Frontal cortex (tissue), 4 donors: ENCODE results near the gene SMIM38. TPM values are rescaled to one million over a fixed set of nuclear protein-coding genes. Genes with fewer than 3 reads are reported as not detected.

Experiments
- DNase-seq, 2 donors: peaks; one replicate each; pipeline ENCODE4 v3.0.0; 2012; ENCODE audit warnings: low spot score in 2 of 2
- FAIRE-seq: peaks from 2 replicates; lab custom pipeline; 2012; peaks lifted over from hg19 to GRCh38; lab: Jason Lieb, UNC
- total RNA-seq: library from RNA; depleted of rRNA; stranded (reverse); fragments of >200 nt; gene quantifications from one replicate; pipeline ENCODE4 v1.2.3, GENCODE V29; 2014
- donor health status: control.
- donor health status: control.
- donor health status: control.

SMIM38 gene
- total RNA-seq = 0.41 TPM

DNA sequence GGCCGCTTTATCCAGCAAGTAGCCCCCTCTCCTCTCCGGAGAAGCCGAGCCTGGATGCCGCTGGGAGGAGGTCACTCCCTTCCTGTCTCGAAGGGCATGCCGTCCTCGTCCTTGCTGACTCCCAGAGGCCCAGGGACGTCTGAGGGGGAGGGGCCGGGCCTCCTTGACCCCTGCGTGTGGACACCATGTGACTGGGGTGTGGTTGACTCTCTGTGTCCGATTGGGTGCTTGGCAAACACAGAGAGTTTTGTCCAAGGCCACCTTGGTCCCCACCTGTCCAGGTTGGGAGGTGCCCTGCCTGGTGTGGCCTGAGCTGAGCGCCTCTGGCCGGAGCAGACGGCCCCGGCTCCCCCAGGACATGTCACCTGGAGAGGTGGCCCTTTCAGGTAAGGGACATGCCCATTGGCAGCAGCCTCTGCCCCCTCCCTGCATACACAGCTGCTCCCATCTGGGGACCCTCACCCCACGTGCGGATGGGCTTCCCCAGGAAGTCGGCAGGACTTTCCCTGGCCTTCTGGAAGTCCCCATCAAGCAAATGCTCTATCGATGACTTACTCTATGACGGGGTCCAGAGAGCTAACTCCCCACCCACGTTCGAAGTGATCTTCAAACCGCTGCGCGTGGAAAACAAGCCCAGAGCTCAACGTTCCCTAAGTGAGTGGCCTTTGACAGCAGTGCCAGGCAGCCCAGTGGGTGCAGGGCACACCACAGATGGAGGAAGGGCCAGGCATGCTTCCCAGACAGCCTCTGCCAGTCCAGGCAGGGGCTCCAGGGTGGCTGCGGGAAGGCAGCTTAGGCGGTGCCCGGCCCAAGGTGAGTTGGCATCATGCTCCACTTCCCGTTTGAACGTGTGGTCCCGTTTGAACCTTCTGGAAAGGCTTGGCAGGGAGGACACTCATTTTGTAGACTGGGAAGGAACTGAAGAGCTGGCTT is at the start of gene SMIM38:
TSS of gene SMIM38 (plus strand) at position 634 of the 933 bp plus-strand sequence. CDS start 1,912 bp downstream, outside the sequence.
- no peak for FAIRE-seq
- DNase-seq = peak in 1 of 2 donors; percentile 41

GRCh38 chr11:69106031-69106811 is 49.5 kb upstream of the SMIM38 start:
- FAIRE-seq (no peak), DNase-seq (no peak)

DNA sequence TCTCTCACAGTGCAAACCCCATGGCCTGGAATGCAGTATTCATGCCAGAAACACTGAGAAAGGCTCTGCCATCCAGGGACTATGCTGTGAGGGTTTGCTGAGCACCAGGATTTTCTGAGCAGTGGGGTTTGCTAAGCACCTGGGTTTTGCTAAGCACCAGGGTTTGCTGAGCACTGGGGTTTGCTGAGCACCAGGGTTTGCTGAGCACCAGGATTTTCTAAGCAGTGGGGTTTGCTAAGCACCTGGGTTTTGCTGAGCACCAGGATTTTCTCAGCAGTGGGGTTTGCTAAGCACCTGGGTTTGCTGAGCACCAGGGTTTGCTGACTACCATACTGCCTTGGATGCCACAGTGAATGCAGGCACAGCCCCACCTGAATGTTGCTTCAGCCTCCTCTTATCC is 48.3 kb upstream of the SMIM38 start:
- no peak for FAIRE-seq
- DNase-seq = no peak

DNA sequence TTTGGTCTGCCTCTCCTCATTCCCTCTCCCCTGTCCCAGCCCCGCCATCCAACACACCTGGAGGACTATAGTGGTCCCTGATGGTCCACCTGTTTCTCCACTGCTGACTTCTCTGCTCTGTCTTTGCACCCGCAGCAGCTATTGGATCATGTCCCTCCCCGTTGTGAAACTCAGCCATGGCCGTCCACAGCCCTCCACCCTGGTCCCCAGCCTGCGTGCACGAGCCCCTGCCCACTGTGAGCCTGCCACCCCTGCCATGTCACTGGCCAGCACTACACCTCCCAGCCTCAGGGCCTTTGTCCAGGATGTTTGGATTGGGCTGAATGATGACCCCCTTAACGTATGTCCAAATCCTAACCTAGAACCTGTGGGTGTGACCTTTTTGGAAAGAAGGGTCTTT is 47.7 kb upstream of the SMIM38 start:
- FAIRE-seq = no peak

GRCh38 chr11:69108559-69108958 is 47.2 kb upstream of the SMIM38 start:
- FAIRE-seq = no peak
- no peak for DNase-seq

More for the DNA sequence above, 47.7 kb upstream of the SMIM38 start:
- DNase-seq = no peak

DNA sequence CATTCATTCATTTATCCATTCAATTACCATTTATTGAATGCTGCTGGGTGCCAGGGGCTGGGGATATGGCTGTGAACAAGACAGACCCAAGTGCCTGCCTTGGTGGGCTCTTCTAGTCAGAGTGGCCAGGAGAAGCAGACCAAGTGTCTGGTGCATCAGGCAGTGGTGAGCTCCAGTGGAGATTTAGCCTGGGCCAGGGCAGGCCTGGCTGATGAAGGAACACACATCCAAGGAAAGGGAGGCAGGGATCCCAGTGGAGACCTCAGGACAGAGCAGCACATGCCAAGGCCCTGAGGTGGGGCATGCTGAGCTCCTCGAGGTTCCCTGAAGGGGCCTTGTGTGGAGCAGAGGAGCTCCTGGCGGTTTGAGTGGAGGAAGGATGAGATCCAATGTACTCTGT is 46.6 kb upstream of the SMIM38 start:
- DNase-seq (no peak), FAIRE-seq (no peak)

DNA sequence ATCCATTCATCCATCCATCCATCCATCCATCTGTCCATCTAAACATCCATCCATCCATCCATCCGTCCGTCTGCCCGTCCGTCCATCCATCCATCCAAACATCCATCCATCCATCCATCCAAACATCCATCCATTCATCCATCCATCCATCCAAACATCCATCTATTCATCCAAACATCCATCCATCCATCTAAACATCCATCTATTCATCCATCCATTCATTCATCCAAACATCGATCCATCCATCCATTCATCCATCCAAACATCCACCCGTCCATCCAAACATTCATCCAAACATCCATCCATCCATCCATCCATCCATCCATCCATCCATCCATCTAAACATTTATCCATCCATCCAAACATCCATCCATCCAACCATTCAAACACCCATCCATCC is 45.3 kb upstream of the SMIM38 start:
- DNase-seq (no peak), FAIRE-seq (no peak)

DNA sequence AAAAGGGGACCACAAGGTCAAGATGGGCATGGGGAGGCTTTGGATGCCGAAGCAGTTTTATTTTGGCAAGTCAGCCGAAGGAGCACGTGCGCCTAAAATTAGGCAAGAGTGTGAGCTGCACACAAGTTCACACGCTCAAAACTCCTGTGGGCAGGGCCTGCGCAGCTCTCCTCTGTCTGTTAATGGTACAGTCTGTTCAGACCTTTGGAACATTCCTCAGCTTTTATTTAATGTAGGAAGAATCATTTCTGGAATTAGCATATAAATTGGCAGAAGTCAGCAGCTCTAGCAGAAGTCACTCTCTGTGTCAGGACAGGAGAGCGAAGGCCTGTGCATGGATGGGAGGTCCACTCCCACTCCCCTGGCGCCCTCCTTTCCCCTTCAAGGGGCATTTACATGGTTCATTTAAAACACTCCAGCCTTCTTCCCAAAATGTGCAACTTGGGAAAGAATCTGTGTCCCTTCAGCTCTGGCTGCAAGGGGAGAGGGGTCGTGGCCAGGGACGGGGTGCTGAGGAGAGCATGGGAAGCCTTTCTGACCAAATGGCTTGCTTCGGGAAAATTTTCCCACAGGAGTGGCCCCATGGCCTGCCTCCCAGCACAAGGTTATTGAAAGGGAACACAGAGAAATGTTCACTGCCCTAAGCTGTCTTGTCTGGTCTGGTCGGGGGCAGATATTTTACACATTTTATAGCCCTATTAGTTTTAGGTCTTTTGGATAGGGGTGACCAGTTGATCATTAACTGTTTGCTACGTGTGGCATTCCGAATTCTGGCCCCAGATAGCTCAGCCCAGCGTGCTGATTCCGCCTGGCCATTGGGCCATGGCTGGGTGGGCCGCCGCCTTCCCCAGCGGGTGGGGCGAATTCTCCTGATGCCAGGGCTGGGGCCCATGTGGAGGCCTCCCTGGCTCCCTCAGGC is 43.9 kb upstream of the SMIM38 start:
- no peak for DNase-seq
- no peak for FAIRE-seq

- DNase-seq (no peak), FAIRE-seq (no peak)
Observed at GRCh38 chr11:69113226-69113625, 42.5 kb upstream of the SMIM38 start.

GRCh38 chr11:69113646-69114340 is 41.9 kb upstream of the SMIM38 start:
- DNase-seq (no peak), FAIRE-seq (no peak)

- DNase-seq (no peak), FAIRE-seq (no peak)
Observed at GRCh38 chr11:69114362-69114761, 41.4 kb upstream of the SMIM38 start.

GRCh38 chr11:69114811-69115523 is 40.8 kb upstream of the SMIM38 start:
- FAIRE-seq (no peak), DNase-seq (no peak)

DNA sequence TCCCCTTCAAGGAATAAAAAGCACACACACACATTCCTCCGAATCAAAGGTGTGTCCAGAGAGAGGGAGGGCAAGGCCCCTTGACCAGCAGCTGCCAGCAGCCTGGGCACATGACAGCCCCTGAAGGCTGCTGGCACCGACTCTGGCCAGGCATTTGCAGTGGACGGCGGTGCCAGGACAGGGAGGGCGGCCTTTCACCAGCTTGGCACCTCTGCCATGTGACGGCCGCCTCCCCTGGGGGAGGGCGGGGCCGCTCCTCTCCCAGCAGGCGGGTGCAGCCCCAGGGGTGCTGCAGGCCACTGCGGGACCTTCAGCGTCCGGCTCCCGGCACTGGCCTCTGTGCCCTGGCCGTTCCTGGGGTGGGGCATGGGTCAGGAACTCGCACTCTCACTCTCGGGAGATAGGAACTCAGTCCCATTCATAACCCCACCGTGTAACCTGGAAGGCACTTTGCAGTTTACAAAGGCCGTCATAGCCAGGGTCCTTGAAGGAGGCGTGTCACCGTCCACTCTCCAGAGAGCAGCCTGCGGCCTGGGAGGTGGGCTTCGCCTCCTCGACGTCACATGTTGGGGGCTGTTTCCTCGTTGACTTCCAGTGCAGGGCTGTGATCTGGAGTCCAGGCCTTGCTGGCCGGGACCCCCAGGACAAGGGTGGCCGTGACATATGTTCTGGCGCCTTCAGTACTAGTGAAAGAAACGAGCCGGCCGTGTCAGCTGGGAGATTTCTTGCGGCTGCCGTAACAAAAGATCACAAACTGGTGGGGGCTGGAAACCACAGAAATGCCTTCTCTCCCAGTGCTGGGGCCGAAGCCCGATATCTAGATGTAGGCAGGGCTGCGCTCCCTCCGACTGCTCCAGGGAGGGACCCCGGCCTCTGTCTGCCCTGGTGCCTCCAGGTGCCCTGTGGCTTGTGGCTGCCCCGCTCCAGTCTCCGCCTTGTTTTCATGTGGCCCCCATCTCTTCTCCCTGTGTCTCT is 39.9 kb upstream of the SMIM38 start:
- FAIRE-seq (no peak), DNase-seq (no peak)

- no peak for FAIRE-seq
- no peak for DNase-seq
Observed at GRCh38 chr11:69116671-69117070, 39.1 kb upstream of the SMIM38 start.

DNA sequence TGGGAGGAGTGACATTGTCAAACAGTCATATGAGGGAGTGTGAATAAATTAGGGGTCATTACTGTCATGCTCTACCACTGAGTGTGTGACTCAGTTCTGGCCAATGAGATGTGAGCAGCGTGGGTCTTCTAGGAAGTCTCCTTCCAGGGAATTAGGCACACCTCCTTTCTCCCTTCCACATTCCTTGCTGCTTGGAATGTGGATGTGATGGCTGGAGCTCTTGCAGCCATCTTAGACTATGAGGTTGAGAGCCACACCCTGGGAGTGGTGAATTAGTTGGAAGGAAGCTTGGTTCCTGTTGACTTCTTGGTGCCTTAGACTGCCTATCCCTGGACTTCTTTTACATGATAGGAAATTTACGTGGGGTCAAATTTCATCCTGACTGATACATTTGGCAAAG is 36.5 kb upstream of the SMIM38 start:
- no peak for DNase-seq
- FAIRE-seq = no peak

DNA sequence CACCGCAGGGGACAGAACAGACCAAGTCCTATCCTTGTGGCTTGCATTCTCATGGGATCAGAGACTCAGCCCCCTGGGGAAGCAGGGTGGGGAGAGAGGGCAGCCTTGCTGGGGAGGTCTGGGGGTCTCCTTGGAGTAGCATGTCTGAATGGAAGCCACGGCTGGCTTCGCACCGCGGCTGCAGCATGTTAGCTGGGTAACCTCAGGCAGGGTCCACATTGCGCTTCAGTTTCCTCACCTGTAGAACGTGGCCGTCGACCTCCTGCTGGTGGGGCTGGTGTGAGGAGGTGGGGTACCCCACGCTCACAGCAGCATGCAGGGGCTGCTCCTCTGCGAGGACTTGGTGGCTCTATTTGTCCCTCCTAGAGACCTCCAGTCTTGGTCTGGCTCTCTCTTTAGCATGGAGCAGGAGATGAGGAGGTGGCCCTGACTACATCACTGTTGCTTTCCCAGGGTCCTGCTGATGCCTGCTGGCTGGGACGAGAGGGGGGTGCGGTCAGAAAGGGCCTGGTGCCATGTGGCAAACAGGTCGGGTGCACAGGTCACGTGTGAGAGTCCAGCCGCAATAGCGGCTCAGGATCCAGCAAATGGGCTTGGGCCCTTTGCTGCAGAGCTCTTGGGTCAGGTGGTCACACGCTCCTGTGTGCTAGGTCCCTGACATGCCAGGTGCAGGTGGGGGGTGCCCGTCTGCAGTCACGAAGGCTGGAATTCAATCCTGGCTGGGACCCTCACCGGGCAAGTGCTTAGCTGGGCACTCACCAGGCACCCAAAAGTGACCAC is 35.4 kb upstream of the SMIM38 start:
- FAIRE-seq (no peak), DNase-seq (no peak)

- FAIRE-seq = no peak
- no peak for DNase-seq
Observed at GRCh38 chr11:69121021-69121420, 34.7 kb upstream of the SMIM38 start.
